Activated B cell treated with CpG ODN at 0.5 μM for 24 hours (primary cell): Measurements from ENCODE around the gene APMAP. TPM values are rescaled to one million over a fixed set of nuclear protein-coding genes. Genes with fewer than 3 reads are reported as not detected.
A peak's percentile ranks its signal among the peaks of the same experiment; 100 is the strongest.

ENCODE experiments used
- ATAC-seq: fragments of 200-7000 bp; cut with Tn5 transposase; one replicate; pipeline ENCODE4 v1.10.0; 2021; ENCODE audit warnings: low read depth, mild to moderate bottlenecking, moderate library complexity
- CTCF ChIA-PET: fragments of 350-600 bp; sonication (Branson Sonifier 250); formaldehyde crosslinking; loops from one replicate; lab custom pipeline; 2021; ENCODE audit warnings: antibody characterized with exemption; lab: Charles Lee
- POLR2A ChIA-PET: fragments of 350-600 bp; sonication (Branson Sonifier 250); formaldehyde crosslinking; loops from one replicate; lab custom pipeline; 2021; ENCODE audit warnings: antibody characterized with exemption; lab: Charles Lee
- DNase-seq: peaks from one replicate; pipeline ENCODE4 v3.0.0; 2022
- H3K27ac Mint-ChIP-seq: one replicate; pipeline ENCODE4 v1.8.0; 2020; ENCODE audit warnings: mixed read lengths
- H3K27me3 Mint-ChIP-seq: one replicate; pipeline ENCODE4 v1.8.0; 2021; ENCODE audit warnings: mixed read lengths
- H3K36me3 Mint-ChIP-seq: one replicate; pipeline ENCODE4 v1.8.0; 2021; ENCODE audit warnings: low read depth, mixed read lengths
- H3K4me1 Mint-ChIP-seq: one replicate; pipeline ENCODE4 v1.8.0; 2021; ENCODE audit warnings: mixed read lengths
- H3K4me3 Mint-ChIP-seq: one replicate; pipeline ENCODE4 v1.8.0; 2020; ENCODE audit warnings: mild to moderate bottlenecking, mixed read lengths
- H3K9me3 Mint-ChIP-seq: one replicate; pipeline ENCODE4 v1.8.0; 2020; ENCODE audit warnings: mixed read lengths
- CTCF ChIP-seq: fragments of 200-600 bp; IDR thresholded peaks from one replicate; pipeline ENCODE4 v1.8.0; 2022; ENCODE audit warnings: antibody characterized with exemption, mild to moderate bottlenecking
- intact Hi-C: fragments of 100-400 bp; cut with micrococcal nuclease; formaldehyde crosslinking; loops from one replicate; pipeline ENCODE4 v1.15.1; 2024
- total RNA-seq: library from RNA; stranded (reverse); gene quantifications from 2 replicates; pipeline ENCODE4 v1.2.3, GENCODE V29; 2022

Gene APMAP
- total RNA-seq, 1 donor from 2014 or later, result 22.3 TPM

- CTCF ChIA-PET, result no interaction called here
These were observed 27.8 kb upstream of the APMAP start for GRCh38 chr20:25020345-25020744.

GRCh38 chr20:25019381-25020155 is 27.0 kb upstream of the APMAP start:
- Mint-ChIP-seq H3K27me3 (no peaks in the 10 kb centered on the region), H3K4me1 (peaks cover 11% of the 10 kb centered on the region), H3K9me3 (no peaks in the 10 kb centered on the region), H3K4me3 (no peak overlapping the region), H3K27ac (no peak overlapping the region), H3K36me3 (peaks cover 87% of the 10 kb centered on the region)
- TF ChIP-seq CTCF, result no peak
- DNase-seq (peak; percentile 4), ATAC-seq (no peak)
- CTCF ChIA-PET, result no interaction called here
- POLR2A ChIA-PET, result no interaction called here
- intact Hi-C loops, result no loop called here

More at GRCh38 chr20:25020345-25020744, 27.8 kb upstream of the APMAP start:
- H3K36me3 Mint-ChIP-seq, result peaks cover 85% of the 10 kb centered on the region
- intact Hi-C loops, result no loop called here
- H3K9me3 Mint-ChIP-seq, result no peaks in the 10 kb centered on the region
- no peak for DNase-seq
- no peaks in the 10 kb centered on the region for H3K27me3 Mint-ChIP-seq
- peaks cover 9% of the 10 kb centered on the region for H3K4me1 Mint-ChIP-seq
- H3K4me3 Mint-ChIP-seq, result no peak overlapping the region
- POLR2A ChIA-PET, result no interaction called here
- H3K27ac Mint-ChIP-seq, result no peak overlapping the region
- ATAC-seq, result no peak
- TF ChIP-seq CTCF, result no peak

- CTCF ChIA-PET, result no interaction called here
- no peak overlapping the region for H3K27ac Mint-ChIP-seq
- H3K27me3 Mint-ChIP-seq, result no peaks in the 10 kb centered on the region
- peaks cover 11% of the 10 kb centered on the region for H3K4me1 Mint-ChIP-seq
- no peak overlapping the region for H3K4me3 Mint-ChIP-seq
- POLR2A ChIA-PET, result no interaction called here
- intact Hi-C loops, result no loop called here
- TF ChIP-seq CTCF, result no peak
- DNase-seq (peak; percentile 10), ATAC-seq (no peak)
- H3K36me3 Mint-ChIP-seq, result peaks cover 91% of the 10 kb centered on the region
- no peaks in the 10 kb centered on the region for H3K9me3 Mint-ChIP-seq
These were observed 26.3 kb upstream of the APMAP start for GRCh38 chr20:25018841-25019240.

- no peak for TF ChIP-seq CTCF
- CTCF ChIA-PET, result no interaction called here
- Mint-ChIP-seq H3K27ac (no peak overlapping the region), H3K9me3 (no peaks in the 10 kb centered on the region), H3K27me3 (no peaks in the 10 kb centered on the region), H3K4me3 (no peak overlapping the region), H3K4me1 (peaks cover 11% of the 10 kb centered on the region), H3K36me3 (peaks cover 91% of the 10 kb centered on the region)
- no peak for DNase-seq
- intact Hi-C loops, result no loop called here
- ATAC-seq, result no peak
- POLR2A ChIA-PET, result no interaction called here
These were observed 25.9 kb upstream of the APMAP start for GRCh38 chr20:25018425-25018824.

- CTCF ChIA-PET, result no interaction called here
- no peak for TF ChIP-seq CTCF
- no peaks in the 10 kb centered on the region for H3K27me3 Mint-ChIP-seq
- H3K27ac Mint-ChIP-seq, result no peak overlapping the region
- H3K4me3 Mint-ChIP-seq, result no peak overlapping the region
- DNase-seq, result peak; percentile 10
- intact Hi-C loops, result no loop called here
- H3K4me1 Mint-ChIP-seq, result peaks cover 10% of the 10 kb centered on the region
- ATAC-seq, result no peak
- H3K9me3 Mint-ChIP-seq, result no peaks in the 10 kb centered on the region
- H3K36me3 Mint-ChIP-seq, result peaks cover 91% of the 10 kb centered on the region
- POLR2A ChIA-PET, result no interaction called here
These were observed 24.8 kb upstream of the APMAP start for GRCh38 chr20:25017257-25017803.
